H1 (cell line): ENCODE results near the gene TUT1. TPM values are rescaled to one million over a fixed set of nuclear protein-coding genes. Genes with fewer than 3 reads are reported as not detected.

ENCODE experiments used
- EP300 ChIP-seq, 2 experiments: IDR thresholded peaks; 1 replicate in 1 of 2; 2 replicates in 1 of 2; pipeline ENCODE4 v1.6.1; 2011 to 2012; ENCODE audit warnings: low read depth in 2 of 2, low read length in 2 of 2, mild to moderate bottlenecking in 2 of 2, borderline replicate concordance in 1 of 2, inconsistent platforms in 1 of 2, moderate library complexity in 1 of 2
- RFX5 ChIP-seq: IDR thresholded peaks from 2 replicates; pipeline ENCODE4 v1.6.1; 2011; ENCODE audit warnings: low read depth, low read length, improper control_type of control experiment, borderline replicate concordance
- YY1 ChIP-seq: IDR thresholded peaks from 2 replicates; pipeline ENCODE4 v1.6.1; 2011; ENCODE audit warnings: low read depth, mild to moderate bottlenecking, low read length
- polyA plus RNA-seq, 7 experiments: library from polyadenylated mRNA; depleted of rRNA in 3 of 7; stranded (reverse) in 5 of 7; unstranded in 2 of 7; fragments of >200 nt in 5 of 7; fragments of 200-250 nt in 2 of 7; gene quantifications; 1 replicate in 5 of 7; 2 replicates in 1 of 7; 4 replicates in 1 of 7; pipeline versions ENCODE4 v1.2.1 to v1.2.3, GENCODE V29; 2011 to 2013; ENCODE audit warnings: missing spikeins in 2 of 7, mixed read lengths in 2 of 7
- total RNA-seq: library from RNA; stranded (reverse); fragmentation: NEBNext Ultra II Directional; extraction: Animal tissue kit (Norgen Biotek cat#: 25700); gene quantifications from 2 replicates; pipeline ENCODE4 v1.2.1, GENCODE V29; 2021

The TUT1 gene
- total and polyA plus RNA-seq, 2 of the 8 experiments (the other 6 are each of a cell fraction or from before 2014, with no cell fraction given), result 17.8 to 24.6 TPM

GRCh38 chr11:62546244-62546928, 44.9 kb downstream of the TUT1 start, which contains the start of gene AHNAK (continued):
- no peak for TF ChIP-seq RFX5
- no peak for TF ChIP-seq YY1
- TF ChIP-seq EP300 (IDR thresholded peaks at IDR 0.05; ENCODE audit: borderline replicate concordance in 1 of 2, low read depth in 2 of 2, low read length in 2 of 2), result no peak
